ENCODE results near the gene UVRAG.

DNA sequence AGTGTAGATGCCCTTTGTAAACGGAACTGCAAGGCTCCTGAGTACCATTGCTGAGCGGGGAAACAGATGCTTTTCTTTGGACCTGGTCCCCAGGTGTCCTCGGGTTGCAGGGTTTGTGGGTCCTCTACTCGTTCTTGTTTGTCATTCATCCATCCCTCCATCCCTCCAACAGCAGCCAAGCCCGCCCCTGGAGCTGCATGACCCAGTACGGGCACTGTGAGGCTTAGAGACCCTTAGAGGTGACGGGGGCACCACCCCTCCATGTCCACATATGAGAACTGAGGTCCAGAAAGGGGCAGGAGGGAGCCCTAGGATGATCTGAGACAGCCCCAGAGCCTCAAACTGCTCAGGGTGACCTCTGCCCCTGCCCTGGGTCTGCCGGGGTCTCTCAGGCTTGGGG is 345.8 kb downstream of the UVRAG start:
- no peak for TF ChIP-seq EZH2 (IDR thresholded peaks at IDR 0.05)
- TF ChIP-seq, protein P1, sequence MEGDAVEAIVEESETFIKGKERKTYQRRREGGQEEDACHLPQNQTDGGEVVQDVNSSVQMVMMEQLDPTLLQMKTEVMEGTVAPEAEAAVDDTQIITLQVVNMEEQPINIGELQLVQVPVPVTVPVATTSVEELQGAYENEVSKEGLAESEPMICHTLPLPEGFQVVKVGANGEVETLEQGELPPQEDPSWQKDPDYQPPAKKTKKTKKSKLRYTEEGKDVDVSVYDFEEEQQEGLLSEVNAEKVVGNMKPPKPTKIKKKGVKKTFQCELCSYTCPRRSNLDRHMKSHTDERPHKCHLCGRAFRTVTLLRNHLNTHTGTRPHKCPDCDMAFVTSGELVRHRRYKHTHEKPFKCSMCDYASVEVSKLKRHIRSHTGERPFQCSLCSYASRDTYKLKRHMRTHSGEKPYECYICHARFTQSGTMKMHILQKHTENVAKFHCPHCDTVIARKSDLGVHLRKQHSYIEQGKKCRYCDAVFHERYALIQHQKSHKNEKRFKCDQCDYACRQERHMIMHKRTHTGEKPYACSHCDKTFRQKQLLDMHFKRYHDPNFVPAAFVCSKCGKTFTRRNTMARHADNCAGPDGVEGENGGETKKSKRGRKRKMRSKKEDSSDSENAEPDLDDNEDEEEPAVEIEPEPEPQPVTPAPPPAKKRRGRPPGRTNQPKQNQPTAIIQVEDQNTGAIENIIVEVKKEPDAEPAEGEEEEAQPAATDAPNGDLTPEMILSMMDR (IDR thresholded peaks at IDR 0.05), result no peak

Measured in neural progenitor cell (in vitro differentiated cells).